Dedifferentiated amniotic fluid mesenchymal stem cell (primary cell): ENCODE data around the gene SGTA.

Experiments
- DNase-seq: peaks from one replicate; pipeline ENCODE4 v3.0.0-alpha.2; 2016; ENCODE audit errors: extremely low spot score

SGTA gene

GRCh38 chr19:2770055-2771013 lies 12.7 kb downstream of the SGTA start:
- no peak for DNase-seq

DNA sequence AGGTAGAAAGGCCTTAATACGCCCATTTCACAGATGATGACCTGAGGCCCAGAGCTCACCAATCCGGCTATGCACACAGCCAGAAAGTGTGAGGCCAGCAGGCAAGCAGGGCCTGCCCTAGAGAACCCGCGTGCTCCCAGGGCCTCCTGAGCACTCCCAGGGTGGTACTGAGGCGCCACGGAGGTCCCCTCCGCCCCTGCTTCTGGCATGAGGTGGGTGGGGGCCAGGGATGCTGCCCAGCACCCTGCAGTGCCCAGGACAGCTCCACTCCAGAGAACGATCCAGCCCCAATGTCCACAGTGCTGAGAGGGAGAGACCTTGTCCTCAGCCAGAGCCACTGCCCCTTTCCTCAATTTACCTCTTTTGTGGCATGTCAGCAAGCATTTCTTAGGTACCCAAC lies 13.9 kb downstream of the SGTA start:
- no peak for DNase-seq

GRCh38 chr19:2768365-2769132 lies 14.5 kb downstream of the SGTA start:
- DNase-seq = no peak

DNA sequence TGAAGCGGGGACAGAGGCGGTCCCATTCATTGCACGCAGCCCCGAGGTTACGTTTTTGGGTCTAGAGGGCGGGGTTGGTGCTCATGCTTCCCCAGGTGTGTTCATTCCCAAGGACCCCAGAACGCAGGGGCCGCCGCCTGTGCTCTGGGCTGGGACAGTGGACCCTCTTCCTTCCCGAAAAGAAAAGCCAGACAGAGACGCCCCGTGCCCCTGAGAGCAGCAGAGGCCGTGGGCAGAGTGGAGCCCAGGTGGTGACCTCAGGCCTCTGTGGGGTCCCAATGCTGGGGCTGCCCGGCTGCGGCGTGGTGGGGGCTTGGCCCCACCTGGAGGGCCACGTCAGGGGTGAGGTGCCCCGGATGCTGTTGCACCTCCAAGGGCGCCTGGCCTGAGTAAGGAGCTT lies 15.4 kb downstream of the SGTA start:
- DNase-seq = no peak

- DNase-seq = no peak
Measured at GRCh38 chr19:2766594-2767372, 16.3 kb downstream of the SGTA start.

DNA sequence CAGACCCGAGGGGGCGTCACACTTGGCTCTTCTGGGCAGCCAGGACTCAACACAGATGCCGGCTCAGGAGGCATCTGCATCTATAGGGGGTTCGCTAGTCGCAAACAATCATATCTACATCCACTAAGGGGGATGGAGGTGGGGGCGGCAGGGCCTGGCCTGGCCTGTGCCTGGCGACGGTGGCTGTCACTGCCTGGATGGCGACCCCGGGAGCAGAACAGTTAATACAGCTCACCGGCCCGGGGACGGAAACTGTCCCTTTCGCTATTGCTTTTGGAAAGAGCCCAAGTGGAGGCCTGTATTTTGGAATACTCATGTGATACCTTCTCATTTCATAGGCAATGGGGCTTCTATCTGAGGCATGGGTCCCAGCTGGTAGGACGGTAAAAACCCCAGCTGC lies 17.7 kb downstream of the SGTA start:
- DNase-seq = no peak

DNA sequence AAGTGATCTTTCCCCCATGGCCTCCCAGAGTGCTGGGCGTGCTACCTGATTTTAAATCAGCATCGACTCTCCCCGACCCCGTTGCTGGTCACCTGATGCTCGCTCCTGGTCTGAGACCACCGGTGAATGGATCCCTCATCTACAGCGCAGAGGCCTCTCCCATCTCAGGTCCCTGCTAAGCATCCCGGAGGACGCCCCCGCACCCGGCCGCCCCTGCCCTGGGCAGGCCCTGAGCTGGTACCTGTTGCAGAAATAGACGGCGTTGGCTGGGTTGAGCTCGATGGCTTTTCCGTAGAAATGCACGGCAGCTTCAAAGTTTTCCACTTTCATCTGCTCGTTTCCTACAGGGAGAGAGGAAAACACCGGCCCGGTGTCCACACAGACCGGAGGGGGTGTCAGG lies 18.1 kb downstream of the SGTA start:
- DNase-seq = no peak

DNA sequence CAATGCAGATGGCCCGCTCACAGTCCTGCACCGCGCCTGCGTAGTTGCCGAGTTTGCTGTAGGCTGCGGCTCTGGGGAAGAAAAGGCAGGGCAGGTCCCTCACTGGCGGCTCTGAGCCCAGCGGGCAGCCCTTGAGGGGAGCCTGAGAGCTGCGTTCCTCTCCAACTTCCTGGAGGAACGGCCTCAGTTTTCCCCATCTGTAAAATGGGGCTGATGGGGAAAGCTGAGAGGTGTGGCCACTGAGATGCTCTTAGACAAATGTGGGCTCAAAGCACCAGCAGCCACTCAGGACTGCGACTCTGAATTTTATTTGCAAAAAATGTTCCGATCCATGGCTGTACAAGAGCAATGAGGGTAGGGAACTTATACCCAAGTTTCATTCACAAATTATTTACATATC lies 19.4 kb downstream of the SGTA start:
- DNase-seq = no peak

GRCh38 chr19:2762783-2763496 lies 20.1 kb downstream of the SGTA start:
- DNase-seq = no peak

DNA sequence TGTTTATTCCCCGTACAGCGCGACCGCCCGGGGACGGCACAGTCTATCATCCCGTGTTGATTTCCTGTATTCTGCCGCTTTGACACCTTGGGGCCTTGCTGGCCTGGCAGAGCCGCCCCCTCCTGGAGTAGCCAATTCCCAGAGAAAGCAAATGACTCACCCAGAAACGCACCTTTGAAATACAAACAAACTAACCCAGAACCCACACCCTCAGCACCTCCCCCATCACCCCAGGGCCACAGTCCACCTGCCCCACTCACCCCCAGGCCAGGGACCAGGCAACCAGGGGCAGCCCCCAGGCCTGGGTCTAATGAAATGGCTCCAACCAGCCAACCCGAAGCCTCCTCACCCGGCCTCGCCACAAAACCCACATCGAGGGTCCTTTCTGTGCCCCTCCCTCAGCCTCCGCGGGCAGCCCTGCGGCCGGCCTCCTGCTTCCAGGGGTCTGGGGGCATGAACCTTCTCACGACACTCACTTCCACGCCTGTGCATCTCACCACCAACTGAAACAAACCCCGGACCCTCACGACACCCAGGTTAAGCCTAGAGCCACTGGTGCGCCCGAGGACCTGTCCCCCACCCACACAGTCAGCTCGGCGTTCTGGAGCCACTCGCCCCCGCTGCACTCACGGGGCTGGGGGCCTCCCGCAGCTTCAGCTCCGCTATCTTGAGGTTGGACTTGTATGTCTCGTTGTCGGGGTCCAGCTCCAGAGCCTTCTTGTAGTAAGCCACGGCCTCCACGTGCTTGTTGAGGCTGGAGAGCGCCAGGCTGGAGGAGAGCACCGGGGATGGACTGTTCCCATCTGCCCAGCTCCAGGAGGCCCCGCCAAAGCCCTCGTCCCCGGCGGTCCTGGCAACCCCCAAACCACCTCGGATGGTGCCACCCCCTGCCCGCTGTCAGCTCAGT lies 20.9 kb downstream of the SGTA start:
- no peak for DNase-seq

DNA sequence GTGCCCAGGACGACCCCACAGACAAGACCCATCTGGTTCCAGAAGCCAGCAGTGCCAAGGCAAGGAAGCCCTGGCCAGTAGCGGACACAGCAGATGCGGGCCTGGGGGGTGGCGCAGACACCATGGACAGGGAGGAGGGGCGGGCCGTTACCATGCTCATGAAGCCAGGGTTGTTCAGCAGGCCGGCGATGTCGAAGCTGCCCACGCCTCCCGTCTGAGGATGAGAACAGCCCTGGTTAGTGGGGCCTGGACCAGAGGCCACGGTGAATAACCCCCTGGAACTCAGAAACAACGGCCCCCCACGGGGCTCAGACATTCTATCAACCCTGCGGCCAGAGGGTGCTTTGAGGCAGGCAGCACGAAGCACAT lies 21.8 kb downstream of the SGTA start:
- no peak for DNase-seq

GRCh38 chr19:2759965-2760364 lies 23.1 kb downstream of the SGTA start:
- no peak for DNase-seq

DNA sequence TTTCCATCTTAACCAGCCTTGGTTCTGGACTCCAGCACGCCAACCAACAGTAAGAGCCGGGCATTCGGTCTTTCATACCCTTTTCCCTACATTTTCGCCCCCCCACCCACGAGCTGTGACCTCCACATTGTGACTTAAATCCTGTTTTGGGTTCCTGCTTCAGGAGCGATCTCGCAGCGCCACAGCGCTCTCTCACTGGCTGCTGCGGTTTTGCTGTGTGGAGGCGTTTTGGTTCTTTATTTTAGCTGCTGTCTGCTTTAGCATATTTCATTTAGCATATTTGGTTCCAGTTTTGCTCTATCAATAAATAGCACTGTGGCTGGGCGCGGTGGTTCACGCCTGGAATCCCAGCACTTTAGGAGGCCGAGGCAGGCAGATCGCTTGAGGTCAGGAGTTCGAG lies 23.7 kb downstream of the SGTA start:
- DNase-seq = no peak

- DNase-seq = no peak
Measured at GRCh38 chr19:2758601-2759313, 24.3 kb downstream of the SGTA start.

DNA sequence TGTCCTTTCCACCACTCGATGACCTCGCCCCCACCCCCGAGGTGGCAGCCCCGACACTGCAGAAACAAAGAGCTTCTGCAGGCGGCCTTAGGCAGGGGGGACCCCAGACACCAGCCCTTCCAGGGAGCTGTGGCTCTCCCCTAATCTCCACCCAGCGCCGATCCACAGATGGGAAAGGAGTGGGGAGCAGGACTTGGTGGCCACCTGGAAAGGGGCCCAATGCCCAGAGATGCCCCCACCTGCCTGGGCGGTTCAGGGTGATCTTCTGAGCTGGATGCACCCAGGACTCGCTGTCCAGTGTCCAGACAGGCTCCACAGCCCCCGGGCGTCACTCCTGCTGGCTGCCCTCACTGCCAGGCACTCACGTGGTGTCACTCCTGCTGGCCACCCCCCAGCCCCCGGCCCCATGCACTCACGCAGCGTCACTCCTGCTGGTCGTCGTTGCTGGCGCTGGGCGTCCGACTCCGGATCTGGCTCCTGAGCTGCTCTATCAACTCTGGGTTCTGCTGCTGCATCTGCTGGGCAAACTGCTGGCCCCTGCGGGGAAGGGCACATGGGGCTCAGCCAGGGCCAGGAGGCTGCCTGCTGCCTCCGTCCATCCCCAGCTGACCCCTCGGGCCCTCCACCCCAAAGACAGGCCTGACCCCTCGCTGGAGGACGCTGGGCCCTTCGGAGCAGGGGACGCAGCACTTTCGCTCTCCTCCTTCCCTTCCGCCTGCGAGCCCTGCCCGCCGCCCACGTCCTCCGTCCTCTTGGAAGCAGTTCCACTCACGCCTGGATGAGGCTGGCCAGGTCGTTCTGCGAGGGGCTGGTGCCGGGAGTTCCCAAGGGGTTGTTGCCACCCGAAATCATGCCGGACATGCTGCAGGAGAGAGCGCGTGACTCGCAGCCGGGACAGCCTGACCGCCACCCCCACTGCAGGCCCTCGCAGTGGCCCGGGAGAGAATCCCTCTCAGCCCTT lies 25.9 kb downstream of the SGTA start:
- DNase-seq = no peak

DNA sequence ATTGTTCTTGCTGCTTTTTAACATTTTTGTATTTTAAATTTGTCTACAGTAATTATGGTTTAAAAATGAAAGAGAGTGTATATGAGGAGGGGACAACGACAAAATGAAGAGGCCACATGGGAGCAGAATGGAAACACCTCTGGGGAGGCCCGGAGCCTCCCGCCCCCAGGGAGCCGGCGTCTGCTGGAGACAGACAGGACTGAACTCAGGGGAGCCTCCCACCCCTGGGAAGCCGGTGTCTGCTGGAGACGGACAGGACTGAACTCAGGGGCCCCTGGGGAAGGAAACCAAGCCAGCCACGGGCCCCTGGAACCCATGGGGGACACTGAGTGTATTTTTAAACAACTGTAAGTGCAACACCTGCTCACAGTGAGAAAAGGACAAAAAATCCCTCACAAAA lies 26.6 kb downstream of the SGTA start:
- no peak for DNase-seq

DNA sequence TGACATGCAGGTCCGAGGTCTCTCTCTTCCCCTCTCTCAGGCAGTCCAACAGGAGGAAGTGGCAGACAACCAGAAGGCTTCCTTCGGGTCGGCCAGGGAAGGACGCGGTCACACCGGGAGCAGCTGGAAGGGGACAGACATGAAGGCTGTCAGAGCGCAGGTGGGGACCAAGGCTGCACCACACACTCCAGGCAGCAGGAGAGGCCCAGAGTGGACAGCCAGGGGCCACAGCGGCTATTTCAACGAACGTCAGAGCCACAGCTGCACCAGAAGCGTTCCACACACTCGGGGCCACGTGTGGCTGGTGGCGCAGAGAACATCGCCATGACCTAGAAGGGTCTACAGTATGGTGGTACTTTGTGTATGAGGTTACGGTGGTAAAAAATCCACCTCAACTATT lies 27.3 kb downstream of the SGTA start:
- DNase-seq = no peak

- DNase-seq = no peak
Measured at GRCh38 chr19:2755448-2755705, 27.7 kb downstream of the SGTA start.
